ENCODE results near the gene GCC1.
"Not testable (repeated sequence)": the region's sequence is repeated elsewhere in the genome, so short reads cannot be mapped to it uniquely, and the experiment has no call there.

Gene GCC1

DNA sequence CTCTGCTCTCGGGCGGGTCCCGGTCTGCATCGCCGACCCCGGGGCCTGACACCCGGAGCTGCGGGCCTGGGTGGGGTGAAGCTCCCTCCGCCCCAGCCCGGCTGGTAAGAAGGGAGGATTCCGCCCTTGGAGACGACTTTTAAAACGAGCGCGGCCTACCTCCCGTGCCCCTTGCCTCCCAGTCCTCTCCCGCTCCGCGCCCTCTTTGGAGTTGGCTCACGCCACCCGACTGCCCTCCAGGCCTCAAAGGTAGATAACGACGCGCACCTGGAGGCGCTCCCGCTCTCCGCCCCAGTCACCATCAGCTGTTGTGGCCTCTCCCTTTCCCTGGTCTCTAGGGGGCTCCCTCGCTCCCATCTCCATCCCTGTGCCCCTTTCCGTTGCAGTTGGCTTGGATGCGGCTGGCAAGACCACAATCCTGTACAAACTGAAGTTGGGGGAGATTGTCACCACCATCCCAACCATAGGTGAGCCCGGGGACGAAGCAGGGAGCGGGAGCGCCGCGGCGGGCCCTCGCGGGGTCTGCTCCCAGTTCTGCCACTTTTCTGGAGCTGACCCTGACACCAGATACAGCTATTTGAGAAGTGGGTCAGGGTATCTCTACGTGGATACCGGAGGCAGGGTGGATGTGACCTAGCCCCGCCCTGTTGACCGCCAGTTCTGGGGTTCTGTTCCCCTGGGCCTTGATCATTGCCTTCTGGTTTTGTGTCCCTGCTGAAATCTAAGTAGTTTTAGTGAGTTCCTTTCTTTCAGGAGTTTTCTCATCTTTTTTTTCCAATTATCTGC lies 3.5 kb upstream of the GCC1 start:
- DNase-seq, result peak; percentile 42

DNA sequence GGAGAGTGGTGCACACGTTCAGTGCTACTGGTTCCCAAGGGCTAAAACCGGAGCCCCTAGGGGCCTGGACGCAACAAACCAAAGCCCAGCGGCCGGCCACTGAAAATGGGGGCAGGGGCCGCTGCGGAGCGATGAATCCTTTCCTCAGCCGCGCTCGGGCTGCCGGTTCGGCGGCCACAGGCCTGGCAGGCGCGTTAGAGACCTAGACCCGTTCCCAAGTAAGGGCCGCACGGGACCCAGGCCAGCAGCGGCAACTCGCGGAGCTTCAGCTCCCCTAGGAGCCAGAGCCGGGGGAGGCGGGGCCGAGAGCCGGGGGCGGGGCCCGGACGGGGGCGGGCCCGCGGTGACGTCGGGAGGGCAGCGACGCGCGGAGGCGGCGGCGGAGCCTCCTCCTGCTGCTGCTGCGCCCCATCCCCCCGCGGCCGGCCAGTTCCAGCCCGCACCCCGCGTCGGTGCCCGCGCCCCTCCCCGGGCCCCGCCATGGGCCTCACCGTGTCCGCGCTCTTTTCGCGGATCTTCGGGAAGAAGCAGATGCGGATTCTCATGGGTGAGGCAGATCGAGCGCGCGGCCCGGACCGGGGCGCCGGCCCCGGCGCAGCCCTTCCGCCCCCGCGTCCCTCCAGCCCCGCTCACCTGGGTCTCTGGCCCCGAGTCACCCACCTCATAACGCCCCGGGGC lies 2.8 kb upstream of the GCC1 start, which contains the start of gene ARF5:
Gene ARF5, plus strand, starts transcription at position 393 of the 678 bp plus-strand sequence. Its CDS starts 88 bp downstream, at position 481.
- DNase-seq, result peak; percentile 91

DNA sequence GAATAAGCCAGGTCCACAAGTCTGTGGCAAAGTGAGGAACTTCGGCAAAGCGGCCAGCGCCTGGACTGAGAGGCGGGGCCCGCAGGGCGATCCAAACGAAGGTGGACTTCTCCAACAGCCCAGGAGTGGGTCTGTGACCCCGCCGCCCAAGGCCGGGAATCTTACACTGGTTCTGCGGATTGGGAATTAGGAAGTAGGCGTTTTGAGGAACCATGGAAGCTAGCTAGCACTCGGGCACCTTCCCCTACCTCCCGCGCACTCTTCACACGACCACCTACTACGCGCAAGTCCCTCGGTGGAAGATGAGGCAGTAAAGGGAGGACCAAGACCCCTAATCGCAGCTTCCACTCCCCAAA lies 2.2 kb upstream of the GCC1 start:
- no peak for DNase-seq

DNA sequence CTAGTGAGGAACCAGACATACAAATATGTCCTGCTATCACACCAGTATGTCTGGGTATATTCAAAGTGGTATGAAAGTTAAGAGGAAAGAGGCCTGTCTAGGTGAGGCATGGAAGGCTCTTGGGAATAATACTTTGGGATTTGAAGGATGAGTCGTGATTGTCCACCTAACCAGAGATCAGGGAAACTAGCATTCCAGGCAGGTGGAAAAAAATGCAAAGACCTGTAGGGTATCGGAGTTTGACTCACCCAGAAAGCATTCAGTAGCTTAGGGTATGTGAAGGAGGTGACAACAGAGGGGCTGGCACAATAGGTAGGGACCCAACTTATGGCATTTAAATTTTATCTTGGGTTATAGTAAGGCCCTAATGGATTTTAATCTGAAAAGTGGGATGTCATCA lies 950 bp upstream of the GCC1 start:
- DNase-seq, result no peak

DNA sequence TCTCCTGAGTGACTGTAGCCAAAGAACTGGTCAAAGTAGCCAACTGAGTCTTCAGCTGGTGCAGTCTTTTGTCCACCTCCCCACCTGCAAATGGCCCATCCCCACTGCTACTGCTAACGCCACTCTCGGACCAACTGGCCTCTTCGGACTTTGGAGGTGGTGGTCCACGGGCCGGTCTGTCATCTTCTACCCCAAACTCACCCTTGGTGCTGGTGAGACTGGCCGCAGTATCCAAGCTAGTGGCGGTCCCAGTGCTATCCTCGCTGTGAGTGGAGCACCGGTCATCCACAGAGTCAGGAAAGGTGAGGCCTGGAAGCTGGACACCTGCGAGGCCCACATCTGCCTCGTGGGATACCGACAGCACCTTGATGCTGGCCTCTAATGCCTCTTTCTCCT lies 750 bp downstream of the GCC1 start:
- DNase-seq, result no peak

DNA sequence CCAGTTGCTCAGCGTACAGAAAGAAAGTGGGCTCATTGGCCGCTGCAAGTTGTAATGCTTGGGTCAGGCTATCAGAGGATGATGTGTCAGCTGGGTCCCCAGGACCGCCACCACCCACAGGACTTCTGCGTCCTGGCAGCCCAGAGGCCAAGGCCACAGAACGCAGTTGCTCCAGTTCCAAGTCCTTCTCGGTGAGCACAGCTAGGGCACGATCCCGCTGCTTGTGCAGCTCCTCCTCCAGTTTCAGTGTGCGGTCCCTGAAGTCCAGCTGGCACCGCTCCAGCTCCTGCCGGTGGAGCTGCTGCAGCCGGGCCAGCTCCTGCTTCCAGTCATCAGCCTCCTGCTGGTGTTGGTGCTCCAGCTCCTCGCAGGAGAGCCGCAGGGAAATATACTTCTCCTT lies 3.0 kb downstream of the GCC1 start:
- DNase-seq, result no peak

DNA sequence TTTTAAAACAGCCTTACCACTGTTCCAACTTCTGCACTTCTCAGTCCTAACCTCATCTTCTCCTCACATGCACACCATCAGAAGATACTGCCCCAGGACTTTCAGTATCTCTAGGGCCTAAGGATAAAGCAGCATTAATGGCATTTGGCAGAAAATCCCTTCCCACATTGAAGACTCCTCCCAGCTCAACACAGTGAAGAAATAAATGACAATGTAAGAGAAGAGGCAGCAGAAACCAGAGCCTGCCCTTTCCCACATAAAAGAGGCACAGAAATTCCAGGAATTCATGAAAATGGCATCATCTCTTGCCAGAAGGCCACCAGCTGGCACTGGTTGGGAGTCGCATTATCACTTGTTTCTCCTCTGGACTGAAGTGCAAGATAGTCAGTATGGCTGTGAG lies 3.7 kb downstream of the GCC1 start:
- DNase-seq, result no peak

DNA sequence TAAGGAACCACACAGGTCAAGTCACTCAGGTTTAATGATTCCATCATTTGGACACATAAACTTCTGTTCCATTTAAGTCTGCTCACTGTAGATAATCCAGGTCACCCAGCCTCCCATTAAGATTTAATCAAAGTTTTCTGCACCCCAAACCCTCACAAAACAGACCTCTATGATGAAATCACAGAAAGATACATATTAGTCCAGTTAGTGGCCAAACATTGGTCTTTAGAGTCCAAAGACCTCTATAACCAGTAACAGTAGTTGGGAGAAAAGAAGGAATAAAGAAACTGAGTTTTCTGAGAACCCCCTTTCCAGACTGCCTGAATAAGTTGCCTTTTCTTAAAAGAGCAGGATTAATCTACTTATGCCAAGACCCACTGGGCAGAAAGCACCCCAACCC lies 4.8 kb downstream of the GCC1 start:
- no peak for DNase-seq

DNA sequence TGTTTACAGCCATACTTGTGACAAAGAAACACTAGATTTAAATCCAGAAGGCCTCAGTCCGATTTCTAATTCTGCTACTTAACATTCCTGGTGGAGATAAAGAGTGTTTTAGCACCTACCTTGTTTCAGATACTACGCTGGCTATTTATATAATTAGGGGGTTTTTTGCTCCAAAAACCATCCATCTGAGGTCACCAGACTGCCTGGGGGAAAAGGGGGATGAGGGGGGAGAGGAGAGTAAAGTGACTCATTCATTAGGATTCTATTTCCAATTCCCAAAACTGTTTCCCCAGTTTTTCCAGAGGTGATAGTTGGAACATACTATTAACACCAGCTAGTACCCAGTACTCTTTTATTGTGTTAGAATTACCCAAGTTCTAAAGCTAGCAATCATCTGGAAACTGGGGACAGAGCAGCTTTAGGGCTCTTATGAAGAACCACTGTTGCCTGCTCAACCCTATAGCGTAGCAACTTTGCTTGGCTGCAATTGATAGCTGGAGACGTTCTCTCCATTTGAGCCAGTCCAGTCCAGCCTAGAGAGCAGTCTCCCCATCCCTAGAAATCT lies 6.6 kb downstream of the GCC1 start:
- DNase-seq, result no peak

DNA sequence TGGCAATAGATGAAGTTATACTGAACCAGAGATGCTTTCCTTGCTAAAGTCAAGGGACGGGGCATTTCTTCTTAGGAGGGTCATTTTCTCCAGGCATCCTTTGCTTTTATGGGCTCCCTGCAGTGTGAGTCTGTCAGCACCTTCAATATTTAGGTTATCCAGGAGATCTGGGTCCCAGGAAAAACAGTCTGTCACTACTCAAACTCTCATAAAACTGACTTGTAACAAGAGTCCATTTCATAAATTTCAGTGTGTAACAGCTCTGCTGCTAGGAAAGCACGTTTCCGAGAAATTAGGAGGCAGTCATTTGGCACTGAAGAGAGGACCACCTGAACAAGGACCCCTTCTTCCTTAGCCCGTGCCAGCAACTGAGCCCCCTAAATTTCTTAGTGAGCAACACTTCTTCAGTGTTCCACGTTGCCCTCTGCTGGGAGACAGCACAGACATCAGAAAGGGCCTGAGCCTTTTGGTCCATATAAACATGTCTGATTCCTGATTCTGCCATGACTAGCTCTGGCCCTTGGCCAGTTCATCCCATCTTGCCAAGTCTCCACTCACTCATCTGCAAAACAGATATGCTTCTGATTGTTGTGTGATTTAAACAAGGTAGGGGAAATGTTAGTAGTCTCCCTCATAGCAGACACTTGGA lies 7.2 kb downstream of the GCC1 start:
- DNase-seq, result no peak

DNA sequence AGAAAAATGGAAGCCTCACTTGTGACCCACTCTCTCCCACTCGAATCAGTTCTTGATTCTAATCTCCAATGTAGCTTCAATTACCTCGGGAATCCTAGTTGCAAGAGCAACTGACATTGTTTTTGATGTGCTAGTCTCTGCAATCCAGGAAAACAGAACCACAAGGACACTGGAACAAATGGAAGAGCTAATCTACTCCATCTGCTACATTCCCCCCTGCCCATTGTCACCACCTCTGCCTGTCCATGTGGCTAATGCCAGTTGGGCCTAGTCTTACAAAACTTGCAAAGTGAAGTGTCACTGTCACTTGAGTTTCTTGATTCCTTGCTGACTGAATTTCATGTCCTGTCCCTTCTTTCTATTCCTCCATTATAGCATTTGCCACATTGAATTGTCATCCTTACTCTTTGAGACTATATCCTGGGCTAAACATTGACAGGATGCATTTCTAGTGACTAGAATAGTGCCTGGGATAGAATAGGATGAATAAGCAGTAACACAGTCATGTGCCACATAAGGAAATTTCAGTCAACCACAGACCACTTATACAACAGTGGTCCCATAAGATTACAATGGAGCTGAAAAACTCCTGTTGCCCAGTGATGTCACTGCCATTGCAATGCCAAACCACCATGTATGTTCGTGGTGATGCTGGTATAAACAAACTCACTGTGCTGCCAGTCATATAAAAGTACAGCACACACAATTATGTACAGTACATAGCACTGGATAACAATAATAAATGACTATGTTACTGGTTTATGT lies 13.5 kb downstream of the GCC1 start:
- no peak for DNase-seq

DNA sequence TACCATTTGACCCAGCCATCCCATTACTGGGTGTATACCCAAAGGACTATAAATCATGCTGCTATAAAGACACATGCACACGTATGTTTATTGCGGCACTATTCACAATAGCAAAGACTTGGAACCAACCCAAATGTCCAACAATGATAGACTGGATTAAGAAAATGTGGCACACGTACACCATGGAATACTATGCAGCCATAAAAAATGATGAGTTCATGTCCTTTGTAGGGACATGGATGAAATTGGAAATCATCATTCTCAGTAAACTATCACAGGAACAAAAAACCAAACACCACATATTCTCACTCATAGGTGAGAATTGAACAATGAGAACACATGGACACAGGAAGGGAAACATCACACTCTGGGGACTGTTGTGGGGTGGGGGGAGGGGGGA lies 17.4 kb downstream of the GCC1 start:
- DNase-seq, result not testable (repeated sequence)

DNA sequence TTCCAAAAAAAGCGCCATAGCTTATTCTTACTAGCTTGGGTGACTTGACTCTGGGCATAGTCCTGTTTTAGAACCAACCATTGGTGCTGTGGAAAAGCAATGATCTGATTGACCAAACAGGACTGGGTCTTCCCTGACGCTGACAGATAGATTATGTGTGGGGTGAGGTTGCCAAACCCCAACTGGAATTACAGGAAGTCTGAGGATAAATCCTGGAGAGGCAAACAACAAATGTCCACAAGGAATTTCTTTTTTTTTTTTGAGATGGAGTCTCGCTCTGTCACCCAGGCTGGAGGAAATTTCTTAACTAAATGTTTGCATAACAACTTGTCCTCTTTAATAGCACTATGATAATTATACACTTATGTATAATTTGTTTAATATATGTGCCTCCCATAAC lies 19.2 kb downstream of the GCC1 start:
- no peak for DNase-seq

DNA sequence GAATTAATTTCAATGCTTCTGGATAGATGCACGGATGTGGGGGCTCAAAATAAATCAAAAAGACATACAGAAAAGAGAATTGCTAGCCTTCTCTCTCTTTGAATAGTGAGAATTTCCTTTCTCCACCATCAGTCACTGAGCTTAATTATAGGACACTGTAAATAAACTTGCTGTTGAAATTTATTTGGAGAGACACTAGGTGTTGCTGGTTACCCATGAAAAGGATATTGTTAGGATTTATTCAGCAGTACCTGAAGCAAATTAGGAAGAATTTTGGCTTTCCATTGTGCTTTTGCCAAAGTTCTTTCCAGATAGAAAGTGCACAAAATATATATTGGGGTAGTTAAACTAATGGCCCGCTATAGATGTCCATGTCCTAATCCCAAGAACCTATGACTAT lies 27.6 kb downstream of the GCC1 start:
- DNase-seq, result no peak

DNA sequence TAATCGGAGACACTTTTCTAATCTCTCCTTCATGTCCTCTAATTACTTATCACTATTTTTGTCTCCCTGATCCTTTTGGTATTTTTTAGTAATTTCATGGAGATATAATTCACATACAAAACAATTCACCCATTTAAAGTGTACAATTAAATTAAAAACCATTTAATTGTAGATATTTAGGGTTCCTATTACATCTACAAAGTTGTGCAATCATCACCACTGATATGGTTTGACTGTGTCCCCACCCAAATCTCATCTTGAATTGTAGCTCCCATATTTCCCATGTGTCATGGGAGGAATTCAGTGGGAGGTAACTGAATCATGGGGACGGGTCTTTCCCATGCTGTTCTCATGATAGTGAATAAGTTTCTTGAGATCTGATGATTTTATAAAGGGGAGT lies 29.0 kb downstream of the GCC1 start:
- DNase-seq, result no peak

DNA sequence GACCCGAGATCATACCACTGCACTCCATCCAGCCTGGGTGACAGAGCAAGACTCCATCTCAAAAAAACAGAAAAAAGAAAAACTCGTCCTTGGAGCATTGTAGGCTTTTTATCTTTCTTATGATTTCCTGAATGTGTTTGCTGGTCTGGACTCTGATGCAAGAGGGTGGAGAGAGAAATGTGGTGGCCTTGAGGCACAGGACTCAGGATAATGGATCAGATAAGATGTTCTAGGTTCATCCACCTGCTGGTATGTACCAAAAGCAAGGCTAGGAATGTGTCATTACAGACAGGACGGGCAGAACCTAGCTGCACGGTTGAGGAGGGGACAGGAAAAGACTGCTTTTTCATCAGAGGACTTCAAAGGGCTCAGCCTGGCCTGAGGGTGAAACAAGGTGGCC lies 33.5 kb downstream of the GCC1 start:
- DNase-seq, result no peak

DNA sequence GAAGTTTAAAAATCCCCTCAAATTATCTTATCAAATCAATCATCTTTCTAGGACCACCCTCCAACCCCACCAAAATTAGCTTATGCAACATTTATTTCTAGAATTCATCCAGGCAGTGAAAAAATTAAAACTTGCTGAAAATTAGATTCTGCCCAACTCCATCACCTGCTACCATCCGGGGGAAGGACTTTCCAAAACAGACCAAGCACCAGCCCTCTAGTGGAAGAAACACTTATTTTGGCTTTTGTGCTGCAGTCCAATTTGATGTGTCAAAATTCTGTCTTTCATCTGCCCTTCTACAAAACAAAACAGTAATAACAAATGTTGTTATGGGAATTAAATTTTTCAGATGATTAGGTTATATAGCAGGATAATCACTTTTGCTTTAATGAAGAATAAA lies 35.1 kb downstream of the GCC1 start:
- no peak for DNase-seq

DNA sequence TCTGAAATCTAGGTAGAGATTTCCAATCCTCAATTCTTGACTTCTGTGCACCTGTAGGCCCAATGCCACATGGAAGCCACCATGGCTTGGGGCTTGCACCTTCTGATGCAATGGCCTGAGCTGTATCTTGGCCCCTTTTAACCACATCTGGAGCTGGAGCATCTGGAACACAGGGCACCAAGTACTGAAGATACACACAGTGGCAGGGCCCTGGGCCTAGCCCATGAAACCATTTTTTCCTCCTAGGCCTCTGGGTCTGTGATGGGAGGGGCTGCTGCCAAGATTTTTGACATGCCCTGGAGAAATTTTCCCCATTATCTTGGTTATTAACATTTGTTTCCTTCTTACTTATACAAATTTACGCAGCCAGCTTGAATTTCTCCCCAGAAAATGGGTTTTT lies 39.1 kb downstream of the GCC1 start:
- DNase-seq, result no peak

DNA sequence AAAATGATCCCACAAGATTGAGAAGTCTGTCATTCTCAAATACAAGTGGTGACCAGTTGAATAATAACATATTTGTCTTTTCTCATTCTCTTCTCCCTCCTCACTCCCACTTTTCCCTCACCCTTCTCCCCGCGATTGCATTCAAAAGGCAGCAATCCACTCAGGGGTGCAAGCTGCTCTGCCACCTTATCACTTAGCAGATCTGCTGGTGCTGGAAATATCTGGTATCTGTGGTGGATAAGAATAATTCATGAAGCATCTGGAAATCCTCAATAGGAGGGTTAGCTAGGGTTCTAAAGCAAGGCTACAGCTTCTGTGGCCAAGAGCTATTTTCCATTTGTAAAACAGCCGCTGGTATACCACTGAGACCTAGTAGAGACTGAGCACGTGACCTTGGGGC lies 43.8 kb downstream of the GCC1 start:
- DNase-seq, result no peak

DNA sequence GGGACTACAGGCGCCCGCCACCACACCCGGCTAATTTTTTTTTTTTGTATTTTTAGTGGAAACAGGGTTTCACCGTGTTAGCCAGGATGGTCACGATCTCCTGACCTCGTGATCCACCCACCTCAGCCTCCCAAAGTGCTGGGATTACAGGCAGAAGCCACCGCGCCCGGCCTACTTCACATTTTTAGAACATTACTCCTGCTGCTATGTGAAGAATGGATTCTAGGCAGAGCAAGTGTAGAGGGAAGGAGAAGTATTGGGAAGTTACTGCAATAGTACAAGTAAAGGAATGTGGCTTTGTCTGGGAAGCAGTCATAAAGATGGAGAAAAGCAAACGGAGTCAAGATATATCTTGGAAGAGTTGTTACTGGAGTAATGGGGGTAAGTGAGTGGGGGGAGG lies 44.9 kb downstream of the GCC1 start:
- not testable (repeated sequence) for DNase-seq

DNA sequence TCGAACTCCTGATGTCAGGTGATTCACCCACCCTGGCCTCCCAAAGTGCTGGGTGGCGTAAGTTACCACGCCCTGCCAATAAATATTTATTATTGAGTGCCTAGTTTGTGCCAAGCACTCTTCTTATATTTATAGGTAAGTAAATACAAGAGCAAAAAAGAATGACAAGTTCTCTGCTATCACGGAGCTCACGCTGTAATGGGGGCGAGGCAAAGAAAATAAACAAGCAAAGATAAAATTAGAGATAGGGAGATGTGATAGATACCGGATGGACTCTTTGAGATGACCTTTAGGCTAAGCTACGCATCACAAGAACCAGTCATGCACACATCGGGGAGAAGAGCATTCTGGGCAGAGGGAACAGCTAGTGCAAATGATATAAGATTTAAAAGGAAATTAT lies 46.3 kb downstream of the GCC1 start:
- no peak for DNase-seq

DNA sequence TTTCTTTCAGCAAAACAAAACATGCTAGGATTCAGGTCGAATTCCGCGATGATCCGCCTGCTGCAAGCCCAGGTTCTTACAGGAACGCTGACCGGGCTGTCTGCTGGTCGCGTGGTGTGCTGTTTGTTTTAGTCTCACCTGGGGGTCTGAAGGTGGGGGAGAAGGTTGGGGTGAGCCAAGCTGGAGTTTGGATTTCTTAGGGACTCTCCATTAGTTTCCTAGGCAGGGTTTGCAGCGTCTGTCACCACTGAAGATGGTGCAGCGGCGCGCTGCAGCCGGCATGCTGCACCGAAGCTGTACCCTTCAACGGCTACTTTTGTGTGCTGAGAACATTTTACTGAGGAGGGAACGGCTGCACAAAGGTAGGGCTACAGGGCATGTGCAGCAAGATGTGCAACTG lies 48.7 kb downstream of the GCC1 start:
- DNase-seq, result no peak

DNA sequence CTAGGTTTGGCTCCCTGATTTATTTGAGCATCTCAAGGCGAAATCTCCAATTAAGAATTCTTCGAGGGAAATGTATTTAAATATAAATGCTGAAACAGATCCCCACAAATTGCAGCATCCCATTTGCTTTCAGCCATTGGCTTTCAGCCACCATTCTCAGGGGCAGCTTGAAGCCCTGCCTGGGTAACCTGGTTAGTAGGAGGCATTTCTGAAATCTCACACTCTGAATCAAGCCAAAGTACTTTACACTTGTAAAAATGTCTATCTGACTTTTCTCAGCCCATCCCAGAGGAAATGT lies 49.1 kb downstream of the GCC1 start:
- DNase-seq, result no peak

Data from CD4-positive, alpha-beta T cell treated with Interleukin-17A for 4 hours (primary cell).